K562 treated with DMSO at 1 percent for 4 hours (cell line): Measurements from ENCODE around the gene FAM237A. TPM values are rescaled to one million over a fixed set of nuclear protein-coding genes. Genes with fewer than 3 reads are reported as not detected.

ENCODE experiments used
- total RNA-seq: library from RNA; unstranded; fragments of 300-600 nt; gene quantifications from 2 replicates; pipeline ENCODE4 v1.2.3, GENCODE V29; 2022; ENCODE audit not compliant: insufficient read depth

The FAM237A gene
- not detected in 2 replicates for total RNA-seq

DNA sequence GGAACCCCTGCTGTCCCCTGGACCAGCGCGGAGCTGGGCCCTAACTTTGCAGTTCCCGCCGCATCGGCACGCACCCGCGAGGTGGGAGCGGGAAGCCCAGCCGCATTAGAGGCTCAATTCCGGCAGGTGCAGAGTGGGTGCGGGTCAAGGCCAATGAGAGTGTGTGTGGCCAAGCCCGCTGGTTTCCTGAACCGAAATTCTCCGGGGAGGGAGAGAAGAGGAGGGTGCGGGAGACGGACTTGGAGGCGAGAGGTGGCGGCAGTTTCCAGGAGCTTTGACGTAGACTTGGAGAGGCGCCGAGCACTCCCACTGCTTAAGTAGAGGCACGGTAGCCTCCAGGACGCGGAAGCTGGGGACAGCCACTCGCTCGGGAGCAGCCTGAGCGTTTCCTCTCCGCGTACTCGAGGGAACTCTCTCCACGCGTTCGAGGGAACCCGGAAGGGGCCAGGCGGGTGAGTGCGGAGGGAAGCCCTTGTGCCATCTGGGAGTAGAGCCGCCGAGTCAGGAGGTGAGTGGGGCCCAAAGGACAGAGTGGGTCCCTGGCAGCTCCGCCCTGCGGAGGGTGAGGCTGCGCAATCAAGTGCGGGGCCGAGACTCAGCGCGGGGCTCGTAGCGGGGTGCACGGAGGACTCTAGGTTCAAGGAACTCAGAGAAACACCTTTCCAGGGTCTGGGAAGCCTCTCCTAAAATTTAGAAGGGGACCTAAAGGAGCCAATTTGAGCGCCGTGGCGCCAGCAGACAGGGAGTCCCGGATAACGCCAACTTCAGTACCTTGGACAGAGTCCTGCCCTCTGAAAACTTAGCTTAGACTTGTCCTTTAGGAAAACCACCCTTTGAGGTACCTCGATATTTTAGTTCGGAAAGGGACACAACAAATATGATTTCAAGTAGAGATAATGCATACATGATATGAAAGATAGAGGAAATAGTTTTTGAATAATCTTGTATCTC lies at the start of gene FAM237A:
Gene FAM237A (plus strand): TSS at position 413 of the 951 bp plus-strand sequence. CDS start 1,750 bp downstream, outside the sequence.

Other genes with a start within 250 kb of the FAM237A start
- not detected in 2 replicates for gene ADAM23, start 199.0 kb upstream of the FAM237A start, total RNA-seq
- not detected in 2 replicates for gene DYTN, start 75.9 kb downstream of the FAM237A start, total RNA-seq
- not detected in 2 replicates for gene MDH1B, start 122.8 kb downstream of the FAM237A start, total RNA-seq
- gene FASTKD2, start 123.1 kb downstream of the FAM237A start, total RNA-seq: 6.7 and 9.4 TPM in 2 replicates